WI38 (cell line): ENCODE data around the gene PFDN1.

Experiments used
- H3K4me3 ChIP-seq: 2 replicates; pipeline ENCODE4 v1.5.1; 2011; ENCODE audit warnings: low read depth, mild to moderate bottlenecking, control low read depth, low read length
- TF ChIP-seq, protein P1 (sequence below): IDR thresholded peaks from 2 replicates; pipeline ENCODE4 v1.5.1; 2012; ENCODE audit warnings: low read depth, mild to moderate bottlenecking, control low read depth, low read length

Gene PFDN1, protein sequence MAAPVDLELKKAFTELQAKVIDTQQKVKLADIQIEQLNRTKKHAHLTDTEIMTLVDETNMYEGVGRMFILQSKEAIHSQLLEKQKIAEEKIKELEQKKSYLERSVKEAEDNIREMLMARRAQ

DNA sequence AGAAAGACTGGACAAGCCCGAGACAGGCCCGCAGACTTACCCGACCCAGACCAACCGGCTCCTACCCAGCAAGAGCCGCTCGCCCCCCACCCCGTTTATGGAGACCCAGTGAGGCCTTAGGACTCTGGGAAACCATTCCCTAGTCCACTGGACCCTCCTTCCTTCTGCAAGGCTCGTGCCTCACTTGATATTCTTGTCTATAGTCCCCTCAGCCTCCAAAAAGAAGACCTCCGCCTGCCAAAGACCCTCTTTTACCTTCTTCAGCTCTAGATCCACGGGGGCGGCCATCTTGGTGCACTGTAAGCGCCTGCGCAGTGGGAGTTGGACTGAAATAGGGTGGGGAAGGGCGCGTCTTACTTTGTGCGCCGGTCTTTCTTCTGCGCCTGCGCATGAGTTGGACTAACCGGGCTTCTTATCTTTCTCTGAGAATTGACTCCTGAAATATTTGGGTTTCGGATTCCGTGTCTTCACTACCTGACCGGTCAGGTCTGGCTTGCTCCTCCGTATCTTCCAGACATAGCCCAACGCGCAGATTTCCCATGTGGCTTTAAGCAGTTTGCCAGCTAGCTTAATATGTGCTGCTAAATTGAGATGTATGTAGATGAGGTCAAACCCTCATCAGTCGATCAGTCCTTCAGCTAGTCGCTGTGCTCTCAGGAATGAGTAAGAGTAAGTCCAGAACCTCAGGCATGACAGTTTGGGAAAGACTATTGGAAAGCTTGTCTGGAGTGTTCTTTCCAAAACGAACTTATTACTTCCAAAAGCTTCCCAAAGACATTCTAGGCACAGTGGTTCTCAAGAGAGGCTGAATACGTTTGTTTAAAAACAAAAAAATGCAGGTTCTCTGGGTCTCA lies at the start of gene PFDN1:
PFDN1 (minus strand) TSS at position 316 of the 854 bp plus-strand sequence; CDS start at position 288, 28 bp downstream.
- H3K4me3 ChIP-seq = peak within 1 kb of the TSS; percentile 97
- TF ChIP-seq, protein P1, sequence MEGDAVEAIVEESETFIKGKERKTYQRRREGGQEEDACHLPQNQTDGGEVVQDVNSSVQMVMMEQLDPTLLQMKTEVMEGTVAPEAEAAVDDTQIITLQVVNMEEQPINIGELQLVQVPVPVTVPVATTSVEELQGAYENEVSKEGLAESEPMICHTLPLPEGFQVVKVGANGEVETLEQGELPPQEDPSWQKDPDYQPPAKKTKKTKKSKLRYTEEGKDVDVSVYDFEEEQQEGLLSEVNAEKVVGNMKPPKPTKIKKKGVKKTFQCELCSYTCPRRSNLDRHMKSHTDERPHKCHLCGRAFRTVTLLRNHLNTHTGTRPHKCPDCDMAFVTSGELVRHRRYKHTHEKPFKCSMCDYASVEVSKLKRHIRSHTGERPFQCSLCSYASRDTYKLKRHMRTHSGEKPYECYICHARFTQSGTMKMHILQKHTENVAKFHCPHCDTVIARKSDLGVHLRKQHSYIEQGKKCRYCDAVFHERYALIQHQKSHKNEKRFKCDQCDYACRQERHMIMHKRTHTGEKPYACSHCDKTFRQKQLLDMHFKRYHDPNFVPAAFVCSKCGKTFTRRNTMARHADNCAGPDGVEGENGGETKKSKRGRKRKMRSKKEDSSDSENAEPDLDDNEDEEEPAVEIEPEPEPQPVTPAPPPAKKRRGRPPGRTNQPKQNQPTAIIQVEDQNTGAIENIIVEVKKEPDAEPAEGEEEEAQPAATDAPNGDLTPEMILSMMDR = no peak

GRCh38 chr5:140351609-140352334 lies 48.9 kb upstream of the PFDN1 start:
- TF ChIP-seq, protein P1 = peak; percentile 68
- no peak overlapping the region for H3K4me3 ChIP-seq

GRCh38 chr5:140349244-140349643 lies 46.3 kb upstream of the PFDN1 start:
- TF ChIP-seq, protein P1 = no peak
- no peak overlapping the region for H3K4me3 ChIP-seq

GRCh38 chr5:140348104-140348503 lies 45.2 kb upstream of the PFDN1 start:
- TF ChIP-seq, protein P1 = no peak

GRCh38 chr5:140347360-140347759 lies 44.5 kb upstream of the PFDN1 start:
- TF ChIP-seq, protein P1 = no peak
- no peak overlapping the region for H3K4me3 ChIP-seq

More at GRCh38 chr5:140348104-140348503, 45.2 kb upstream of the PFDN1 start:
- no peak overlapping the region for H3K4me3 ChIP-seq

DNA sequence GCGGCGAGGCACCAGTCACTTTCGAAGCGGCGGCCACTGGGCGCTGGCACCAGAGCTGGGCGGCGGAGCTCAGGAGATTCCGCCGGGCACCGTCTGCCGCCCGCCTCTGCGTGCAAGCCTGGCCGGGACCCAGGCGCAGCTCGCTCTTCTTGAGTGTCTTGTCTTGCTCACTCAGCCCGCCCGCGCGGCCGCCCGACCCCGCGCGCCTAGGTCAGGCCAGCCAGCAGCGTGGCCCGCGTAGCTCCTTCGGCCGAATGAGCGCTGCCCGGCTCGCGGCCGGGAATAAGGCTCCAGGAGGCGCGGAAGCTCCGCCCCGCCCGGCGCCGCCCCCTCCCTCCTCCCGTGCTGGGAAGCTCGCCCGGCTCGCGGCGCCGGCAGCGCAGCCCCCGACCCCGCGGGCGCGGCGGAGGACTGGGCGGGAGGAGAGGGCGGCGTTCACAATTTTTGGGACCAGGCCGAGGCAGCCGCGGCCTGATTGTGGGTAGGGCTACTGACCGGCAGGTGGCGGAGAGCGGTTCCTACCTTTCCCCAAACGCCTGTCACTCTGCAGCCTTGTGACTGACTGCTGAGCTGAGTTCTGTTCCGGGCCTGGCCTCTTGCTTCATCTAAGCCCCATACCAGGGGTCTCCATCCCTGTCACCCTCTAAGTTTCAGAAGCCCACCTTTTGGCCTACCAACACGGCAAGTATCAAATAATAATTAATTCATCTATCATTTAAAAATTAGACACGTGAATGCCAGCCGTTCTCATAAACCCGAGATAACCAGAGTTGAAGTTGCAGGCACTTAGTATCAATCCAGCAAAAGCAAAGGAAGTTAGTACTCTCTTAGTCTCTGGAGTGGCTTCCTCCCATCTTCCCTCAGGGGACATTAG lies 43.7 kb upstream of the PFDN1 start, which contains the start of gene HBEGF:
HBEGF (minus strand) TSS at position 256 of the 874 bp plus-strand sequence. CDS start 275 bp downstream, outside the sequence.
- H3K4me3 ChIP-seq = peak within 1 kb of the TSS; percentile 60
- TF ChIP-seq, protein P1 = peak; percentile 23; the same call in 1 of the 2 replicates
